Common myeloid progenitor, CD34-positive (primary cell): ENCODE measurements around the gene KNCN. TPM values are rescaled to one million over a fixed set of nuclear protein-coding genes. Genes with fewer than 3 reads are reported as not detected.

Experiments used
- CTCF ChIA-PET: fragments of 350-600 bp; sonication (Branson Sonifier 250); formaldehyde crosslinking; loops from one replicate; lab custom pipeline; 2021; ENCODE audit warnings: antibody characterized with exemption; lab: Charles Lee
- POLR2A ChIA-PET: fragments of 350-600 bp; sonication (Branson Sonifier 250); formaldehyde crosslinking; loops from one replicate; lab custom pipeline; 2021; ENCODE audit warnings: antibody characterized with exemption; lab: Charles Lee
- DNase-seq, 3 donors: peaks; one replicate each; pipeline versions ENCODE4 v3.0.0 to v3.0.0-alpha.2; 2013
- H3K27ac ChIP-seq, 2 experiments: 1 replicate in 1 of 2; 2 replicates in 1 of 2; pipeline ENCODE4 v1.7.0; 2013; ENCODE audit warnings: inconsistent platforms in 2 of 2, low read length in 2 of 2, mild to moderate bottlenecking in 2 of 2, low read depth in 1 of 2, moderate library complexity in 1 of 2; ENCODE audit not compliant: severe bottlenecking in 2 of 2, insufficient read depth in 1 of 2, poor library complexity in 1 of 2
- H3K27me3 ChIP-seq, 5 experiments: replicated peaks in 2 of 5; 1 replicate in 3 of 5; 2 replicates in 2 of 5; pipeline versions ENCODE4 v1.6.1 to v1.7.0; 2013; ENCODE audit warnings: low read length in 4 of 5, mild to moderate bottlenecking in 2 of 5, moderate library complexity in 2 of 5, inconsistent platforms in 1 of 5; ENCODE audit not compliant: insufficient read depth in 5 of 5, control insufficient read depth in 4 of 5
- H3K36me3 ChIP-seq, 4 experiments: 1 replicate in 2 of 4; 2 replicates in 2 of 4; pipeline versions ENCODE4 v1.6.1 to v1.7.0; 2013; ENCODE audit warnings: low read length in 3 of 4, control low read depth in 1 of 4, mild to moderate bottlenecking in 1 of 4; ENCODE audit not compliant: control insufficient read depth in 4 of 4, insufficient read depth in 4 of 4
- H3K4me1 ChIP-seq, 4 experiments: 1 replicate in 3 of 4; 2 replicates in 1 of 4; pipeline versions ENCODE4 v1.6.1 to v1.7.1; 2013; ENCODE audit warnings: low read length in 3 of 4, mild to moderate bottlenecking in 3 of 4, control low read depth in 1 of 4, inconsistent platforms in 1 of 4, moderate library complexity in 1 of 4; ENCODE audit not compliant: control insufficient read depth in 4 of 4, insufficient read depth in 4 of 4; ENCODE audit errors: control extremely low read depth in 1 of 4
- H3K4me3 ChIP-seq, 7 experiments: 1 replicate in 4 of 7; 2 replicates in 3 of 7; pipeline versions ENCODE4 v1.5.1 to v1.7.0; 2013; ENCODE audit warnings: mild to moderate bottlenecking in 7 of 7, low read length in 6 of 7, moderate library complexity in 6 of 7, inconsistent platforms in 2 of 7, low read depth in 2 of 7, control low read depth in 1 of 7; ENCODE audit not compliant: insufficient read depth in 4 of 7, control insufficient read depth in 1 of 7; ENCODE audit errors: extremely low read depth in 1 of 7
- H3K9me3 ChIP-seq, 5 experiments: 1 replicate in 4 of 5; 2 replicates in 1 of 5; pipeline versions ENCODE4 v1.6.1 to v1.7.1; 2013; ENCODE audit warnings: low read length in 4 of 5, mild to moderate bottlenecking in 2 of 5, inconsistent platforms in 1 of 5, low read depth in 1 of 5, moderate library complexity in 1 of 5; ENCODE audit not compliant: control insufficient read depth in 4 of 5, insufficient read depth in 2 of 5; ENCODE audit errors: control extremely low read depth in 1 of 5
- WGBS: methylation state at CpG from one replicate; pipeline ENCODE4 v1.1.5; 2013; ENCODE audit not compliant: insufficient coverage; 5-methylcytosine and 5-hydroxymethylcytosine counted together
- polyA plus RNA-seq: library from polyadenylated mRNA; unstranded; fragments of 120-200 nt; gene quantifications from one replicate; pipeline ENCODE4 v1.2.1, GENCODE V29; 2013

KNCN gene
- not detected for polyA plus RNA-seq

- CTCF ChIA-PET: interaction anchor here (1.4 kb wide), 1 partner anchor 10 kb away, joined by 3 read pairs; no protein-coding TSS in a partner anchor
- Histone ChIP-seq H3K27ac (no peak within 1 kb of the TSS), H3K36me3 (no peaks in the 10 kb centered on the region), H3K4me1 (peaks cover 0 to 5% (median 0%) of the 10 kb centered on the region in 4 experiments), H3K27me3 (peaks cover 0 to 26% (median 5%) of the 10 kb centered on the region in 5 experiments), H3K4me3 (no peak within 1 kb of the TSS), H3K9me3 (no peaks in the 10 kb centered on the region)
- DNase-seq: no peak
- WGBS: 83% methylated on average over 5 of the region's 6 CpGs
- POLR2A ChIA-PET: no interaction called here
Observed at GRCh38 chr1:46551597-46552095, at the start of gene KNCN. TSS of gene KNCN (minus strand) at chr1:46551647. CDS start at chr1:46551215, 432 bp downstream.

- peaks cover 8 to 56% (median 26%) of the 10 kb centered on the region in 4 experiments for H3K4me1 ChIP-seq
Observed at GRCh38 chr1:46599059-46599970, 47.9 kb upstream of the KNCN start.

GRCh38 chr1:46596846-46597245, 45.4 kb upstream of the KNCN start:
- H3K27ac ChIP-seq: no peak overlapping the region
- peaks cover 8 to 45% (median 18%) of the 10 kb centered on the region in 4 experiments for H3K4me1 ChIP-seq
- H3K9me3 ChIP-seq: no peaks in the 10 kb centered on the region
- peaks cover 0 to 18% (median 13%) of the 10 kb centered on the region in 4 experiments for H3K36me3 ChIP-seq
- 100% methylated on average over 3 of the region's 3 CpGs for WGBS
- CTCF ChIA-PET: no interaction called here
- no peak for DNase-seq
- H3K27me3 ChIP-seq: no peaks in the 10 kb centered on the region
- H3K4me3 ChIP-seq: no peak overlapping the region
- POLR2A ChIA-PET: no interaction called here

More at GRCh38 chr1:46599059-46599970, 47.9 kb upstream of the KNCN start:
- Histone ChIP-seq H3K9me3 (no peaks in the 10 kb centered on the region), H3K4me3 (no peak overlapping the region), H3K27ac (no peak overlapping the region), H3K27me3 (no peaks in the 10 kb centered on the region), H3K36me3 (peaks cover 0 to 3% (median 0%) of the 10 kb centered on the region in 4 experiments)
- 98% methylated on average over 7 of the region's 9 CpGs for WGBS
- CTCF ChIA-PET: interaction anchor here (1.4 to 1.8 kb wide), 2 partner anchors 14 to 18 kb away, joined by 4 to 5 read pairs; no protein-coding TSS in a partner anchor
- DNase-seq: no peak
- POLR2A ChIA-PET: no interaction called here

GRCh38 chr1:46596036-46596435, 44.6 kb upstream of the KNCN start:
- no peak for DNase-seq
- H3K9me3 ChIP-seq: no peaks in the 10 kb centered on the region
- H3K27ac ChIP-seq: no peak overlapping the region
- H3K4me3 ChIP-seq: no peak overlapping the region
- POLR2A ChIA-PET: no interaction called here
- H3K27me3 ChIP-seq: no peaks in the 10 kb centered on the region
- CTCF ChIA-PET: no interaction called here
- peaks cover 3 to 26% (median 20%) of the 10 kb centered on the region in 4 experiments for H3K36me3 ChIP-seq
- 100% methylated on average over 1 of the region's 1 CpG for WGBS
- H3K4me1 ChIP-seq: peaks cover 8 to 40% (median 18%) of the 10 kb centered on the region in 4 experiments

GRCh38 chr1:46595127-46595526, 43.7 kb upstream of the KNCN start:
- Histone ChIP-seq H3K36me3 (peaks cover 3 to 33% (median 28%) of the 10 kb centered on the region in 4 experiments), H3K4me3 (peak overlapping the region in 2 of 7 experiments; percentile 8 to 49), H3K27ac (no peak overlapping the region), H3K4me1 (peaks cover 8 to 33% (median 16%) of the 10 kb centered on the region in 4 experiments), H3K9me3 (no peaks in the 10 kb centered on the region), H3K27me3 (no peaks in the 10 kb centered on the region)
- peak; percentile 55 to 73 (median 72) for DNase-seq
- CTCF ChIA-PET: interaction anchor here (1.2 kb wide), 1 partner anchor 42 kb away, joined by 3 read pairs; no protein-coding TSS in a partner anchor
- 0% methylated on average over 1 of the region's 3 CpGs for WGBS
- POLR2A ChIA-PET: interaction anchor here (0.8 kb wide), 1 partner anchor 19 kb away, joined by 3 read pairs; no protein-coding TSS in a partner anchor

- no peak overlapping the region for H3K27ac ChIP-seq
- POLR2A ChIA-PET: interaction anchor here (0.6 kb wide), 1 partner anchor 83 kb away, joined by 4 read pairs; no protein-coding TSS in a partner anchor
- 100% methylated on average over 3 of the region's 5 CpGs for WGBS
Observed at GRCh38 chr1:46594063-46594462, 42.6 kb upstream of the KNCN start.

More at GRCh38 chr1:46594063-46594462, 42.6 kb upstream of the KNCN start:
- peak overlapping the region in 1 of 7 experiments; percentile 8 for H3K4me3 ChIP-seq
- peaks cover 12 to 43% (median 34%) of the 10 kb centered on the region in 4 experiments for H3K36me3 ChIP-seq
- DNase-seq: no peak
- peaks cover 8 to 22% (median 15%) of the 10 kb centered on the region in 4 experiments for H3K4me1 ChIP-seq
- peaks cover 0 to 6% (median 0%) of the 10 kb centered on the region in 5 experiments for H3K9me3 ChIP-seq
- no peaks in the 10 kb centered on the region for H3K27me3 ChIP-seq
- CTCF ChIA-PET: no interaction called here
